HG03159 (cell line): Measurements from ENCODE around the gene OR9A2.
"Not testable (repeated sequence)": the region's sequence is repeated elsewhere in the genome, so short reads cannot be mapped to it uniquely, and the experiment has no call there.

ENCODE experiments used
- ATAC-seq: cut with Tn5 transposase; IDR thresholded peaks from one replicate; pipeline ENCODE4 v1.9.1; 2021; ENCODE audit warnings: mild to moderate bottlenecking, moderate library complexity; ENCODE audit not compliant: unreplicated experiment

OR9A2 gene

GRCh38 chr7:142978402-142978801, 48.5 kb downstream of the OR9A2 start:
- not testable (repeated sequence) for ATAC-seq
